ENCODE results near the gene CCT8L2. TPM values are rescaled to one million over a fixed set of nuclear protein-coding genes. Genes with fewer than 3 reads are reported as not detected.
"Not testable (repeated sequence)": the region's sequence is repeated elsewhere in the genome, so short reads cannot be mapped to it uniquely, and the experiment has no call there.

CCT8L2 gene
- total RNA-seq, 1 donor from 2014 or later = not detected

DNA sequence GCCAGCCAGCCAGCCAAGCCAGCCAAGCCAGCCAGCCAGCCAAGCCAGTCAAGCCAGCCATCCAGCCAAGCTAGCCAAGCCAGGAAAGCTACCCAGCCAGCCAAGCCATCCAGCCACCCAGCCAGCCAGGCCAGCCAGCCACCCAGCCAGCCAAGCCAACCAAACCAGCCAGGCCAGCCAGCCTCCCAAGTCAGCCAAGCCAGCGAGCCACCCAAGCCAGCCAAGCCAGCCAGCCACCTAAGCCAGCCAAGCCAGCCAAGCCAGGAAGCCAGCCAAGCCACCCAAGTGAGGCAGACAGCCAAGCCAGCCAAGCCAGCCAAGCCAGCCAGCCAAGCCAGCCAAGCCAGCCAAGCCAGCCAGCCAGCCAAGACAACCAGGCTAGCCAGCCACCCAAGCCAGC is 32.6 kb downstream of the CCT8L2 start:
- DNase-seq (ENCODE audit: low read depth, low spot score) = not testable (repeated sequence)

DNA sequence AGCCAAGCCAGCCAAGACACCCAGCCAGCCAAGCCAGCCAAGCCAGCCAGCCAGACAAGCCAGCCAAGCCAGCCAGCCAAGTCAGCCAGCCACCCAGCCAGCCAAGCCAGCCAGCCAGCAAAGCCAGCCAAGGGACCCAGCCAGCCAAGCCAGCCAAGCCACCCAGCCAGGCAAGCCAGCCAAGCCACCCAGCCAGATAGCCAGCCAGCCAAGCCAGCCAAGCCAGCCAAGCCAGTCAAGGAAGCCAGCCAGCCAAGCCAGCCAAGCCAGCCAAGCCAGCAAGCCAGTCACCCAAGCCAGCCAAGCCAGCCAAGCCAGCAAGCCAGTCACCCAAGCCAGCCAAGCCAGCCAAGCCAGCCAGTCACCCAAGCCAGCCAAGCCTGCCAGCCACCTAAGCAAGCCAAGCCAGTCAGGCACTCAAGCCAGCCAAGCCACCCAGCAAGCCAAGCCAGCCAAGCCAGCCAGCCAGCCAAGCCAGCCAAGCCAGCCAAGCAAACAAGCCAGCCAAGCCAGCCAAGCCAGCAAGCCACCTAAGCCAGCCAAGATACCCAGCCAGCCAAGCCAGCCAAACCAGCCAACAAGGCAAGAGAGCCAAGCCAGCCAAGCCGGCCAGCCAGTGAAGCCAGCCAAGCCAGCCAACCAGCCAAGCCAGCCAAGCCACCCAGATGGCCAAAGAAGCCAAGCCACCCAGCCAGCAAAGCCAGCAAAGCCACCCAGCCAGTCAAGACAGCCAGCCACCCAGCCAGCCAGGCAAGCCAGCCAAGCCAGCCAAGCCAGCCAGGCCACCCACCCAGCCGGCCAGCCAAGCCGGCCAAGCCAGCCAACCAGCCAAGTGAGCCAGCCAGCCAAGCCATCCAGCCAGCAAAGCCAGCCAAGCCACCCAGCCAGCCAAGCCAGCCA is 33.3 kb downstream of the CCT8L2 start:
- no peak for DNase-seq (ENCODE audit: low read depth, low spot score)

DNA sequence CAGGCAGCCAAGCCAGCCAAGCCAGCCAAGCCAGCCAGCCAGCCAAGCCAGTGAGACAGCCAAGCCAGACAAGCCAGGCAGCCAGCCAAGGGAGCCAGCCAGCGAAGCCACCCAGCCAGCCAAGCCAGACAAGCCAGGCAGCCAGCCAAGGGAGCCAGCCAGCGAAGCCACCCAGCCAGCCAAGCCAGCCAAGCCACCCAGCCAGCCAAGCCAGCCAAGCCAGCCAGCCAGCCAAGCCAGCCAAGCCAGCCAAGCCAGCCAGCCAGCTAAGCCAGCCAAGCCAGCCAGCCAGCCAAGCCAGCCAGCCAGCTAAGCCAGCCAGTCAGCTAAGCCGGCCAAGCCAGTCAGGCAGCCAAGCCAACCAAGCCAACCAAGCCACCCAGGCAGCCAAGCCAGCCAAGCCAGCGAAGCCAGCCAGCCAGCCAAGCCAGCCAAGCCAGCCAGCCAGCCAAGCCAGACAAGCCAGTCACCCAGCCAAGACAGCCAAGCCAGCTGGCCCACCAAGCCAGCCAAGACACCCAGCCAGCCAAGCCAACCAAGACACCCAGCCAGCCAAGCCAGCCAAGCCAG is 34.1 kb downstream of the CCT8L2 start:
- not testable (repeated sequence) for DNase-seq (ENCODE audit: low read depth, low spot score)

DNA sequence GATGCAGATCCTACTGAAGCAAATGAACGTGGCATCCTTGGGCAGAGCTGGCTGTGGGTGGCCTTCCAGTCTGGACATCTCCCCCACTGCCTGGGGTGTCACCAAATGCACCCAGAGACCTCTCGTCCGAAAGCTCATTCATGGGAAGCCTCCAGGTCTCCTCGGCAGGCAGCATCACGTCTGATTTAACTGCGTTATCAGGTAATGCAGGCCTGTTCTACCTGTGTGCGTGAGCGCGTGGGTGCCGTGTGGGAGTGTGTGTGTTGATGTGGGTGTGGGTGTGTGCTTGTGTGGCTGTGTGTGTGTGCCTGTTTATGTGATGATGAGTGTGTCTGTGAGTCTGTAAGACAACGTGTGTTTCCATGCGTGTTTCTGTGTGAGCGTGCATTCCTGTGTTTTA is 35.1 kb downstream of the CCT8L2 start:
- DNase-seq (ENCODE audit: low read depth, low spot score) = not testable (repeated sequence)

DNA sequence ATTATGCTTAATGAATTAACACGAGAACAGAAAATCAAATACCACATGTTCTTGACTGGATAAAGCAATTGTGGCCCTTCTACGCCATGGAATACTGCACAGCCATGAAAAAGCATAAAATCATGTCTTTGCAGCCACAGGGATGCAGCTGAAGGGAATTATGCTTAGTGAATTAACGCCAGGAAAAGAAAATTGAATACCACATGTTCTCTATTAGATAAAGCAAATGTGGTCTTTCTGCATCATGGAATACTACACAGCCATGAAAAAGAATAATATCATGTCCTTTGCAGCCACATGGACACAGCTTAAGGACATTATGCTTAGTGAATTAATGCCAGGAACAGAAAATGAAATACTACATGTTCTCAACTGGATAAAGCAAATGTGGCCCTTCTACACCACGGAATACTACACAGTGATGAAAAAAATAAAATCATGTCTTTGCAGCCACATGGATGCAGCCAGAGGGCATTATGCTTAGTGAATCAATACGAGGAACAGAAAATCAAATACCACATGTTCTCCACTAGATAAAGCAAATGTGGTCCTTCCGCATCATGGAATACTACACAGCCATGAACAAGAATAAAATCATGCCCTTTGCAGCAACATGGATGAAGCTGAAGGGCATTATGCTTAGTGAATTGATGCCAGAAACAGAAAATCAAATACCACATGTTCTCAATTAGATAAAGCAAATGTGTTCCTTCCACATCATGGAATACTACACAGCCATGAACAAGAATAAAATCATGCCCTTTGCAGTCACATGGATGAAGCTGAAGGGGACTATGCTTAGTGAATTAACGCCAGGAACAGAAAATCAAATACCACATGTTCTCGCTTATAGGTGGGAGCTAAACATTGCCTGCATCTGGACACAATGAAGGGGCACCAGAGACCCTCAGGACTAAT is 37.3 kb downstream of the CCT8L2 start:
- DNase-seq (ENCODE audit: low read depth, low spot score) = not testable (repeated sequence)

DNA sequence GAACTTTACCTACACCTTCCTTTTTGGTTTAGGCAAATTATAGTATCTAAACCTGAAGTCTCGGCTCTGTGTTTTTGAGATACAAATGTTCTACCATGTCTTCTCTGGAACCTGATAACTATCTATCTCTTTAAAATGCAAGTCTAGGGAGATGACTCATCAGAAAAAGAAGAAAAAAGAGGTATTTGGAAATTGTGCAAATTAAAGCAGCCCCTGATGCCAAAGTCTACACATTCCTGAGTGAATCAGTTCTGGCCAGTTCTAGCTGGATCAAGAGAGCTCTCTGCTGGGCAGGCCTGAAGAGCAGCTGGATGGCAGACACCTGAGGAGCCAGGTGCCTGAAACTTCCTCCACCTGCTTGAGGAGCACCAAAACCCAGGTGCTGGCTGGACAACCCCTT is 49.3 kb downstream of the CCT8L2 start:
- DNase-seq (ENCODE audit: low read depth, low spot score) = not testable (repeated sequence)

Other genes starting within 250 kb of the CCT8L2 start
- gene XKR3, start 232.6 kb upstream of the CCT8L2 start, total RNA-seq = not detected in 2 replicates

All from pulmonary artery endothelial cell (primary cell).